Naive B cell (primary cell): ENCODE measurements around the gene DNAJC17. TPM values are rescaled to one million over a fixed set of nuclear protein-coding genes. Genes with fewer than 3 reads are reported as not detected.

Source experiments
- ATAC-seq, 2 donors: fragments of 150-1000 bp; cut with Tn5 transposase; 2 replicates each; pipeline ENCODE4 v1.10.0; 2021; ENCODE audit warnings: low read depth in 2 of 2, mild to moderate bottlenecking in 2 of 2, moderate library complexity in 2 of 2
- DNase-seq: peaks from one replicate; pipeline ENCODE4 v3.0.0; 2022
- H3K27ac Mint-ChIP-seq, 6 donors: one replicate each; pipeline ENCODE4 v1.8.0; 2020 to 2022; ENCODE audit warnings: mild to moderate bottlenecking in 6 of 6, mixed read lengths in 6 of 6, moderate library complexity in 5 of 6, inconsistent platforms in 2 of 6
- H3K27me3 Mint-ChIP-seq, 3 donors: one replicate each; pipeline ENCODE4 v1.8.0; 2021 to 2022; ENCODE audit warnings: mixed read lengths in 3 of 3, mild to moderate bottlenecking in 1 of 3
- H3K36me3 Mint-ChIP-seq, 2 donors: one replicate each; pipeline ENCODE4 v1.8.0; 2020 to 2022; ENCODE audit warnings: mixed read lengths in 2 of 2, inconsistent platforms in 1 of 2, mild to moderate bottlenecking in 1 of 2
- H3K4me1 Mint-ChIP-seq, 3 donors: one replicate each; pipeline ENCODE4 v1.8.0; 2020 to 2022; ENCODE audit warnings: mixed read lengths in 3 of 3, inconsistent platforms in 1 of 3, mild to moderate bottlenecking in 1 of 3, moderate library complexity in 1 of 3
- H3K4me3 Mint-ChIP-seq, 8 donors: one replicate each; pipeline ENCODE4 v1.8.0; 2020 to 2022; ENCODE audit warnings: mild to moderate bottlenecking in 8 of 8, mixed read lengths in 8 of 8, moderate library complexity in 8 of 8, inconsistent platforms in 2 of 8
- H3K9me3 Mint-ChIP-seq, 7 donors: one replicate each; pipeline ENCODE4 v1.8.0; 2020 to 2022; ENCODE audit warnings: mixed read lengths in 7 of 7, mild to moderate bottlenecking in 5 of 7, inconsistent platforms in 2 of 7, moderate library complexity in 1 of 7
- polyA plus RNA-seq, 6 donors: library from polyadenylated mRNA; unstranded; fragments of 300-500 nt; fragmentation: Illumina TruSeq; gene quantifications; one replicate each; pipeline ENCODE4 v1.2.3, GENCODE V29; 2021; ENCODE audit warnings: low read depth in 6 of 6

Gene DNAJC17
- polyA plus RNA-seq, 6 donors from 2014 or later: 13.7 to 45.8 (median 28.7) TPM

DNA sequence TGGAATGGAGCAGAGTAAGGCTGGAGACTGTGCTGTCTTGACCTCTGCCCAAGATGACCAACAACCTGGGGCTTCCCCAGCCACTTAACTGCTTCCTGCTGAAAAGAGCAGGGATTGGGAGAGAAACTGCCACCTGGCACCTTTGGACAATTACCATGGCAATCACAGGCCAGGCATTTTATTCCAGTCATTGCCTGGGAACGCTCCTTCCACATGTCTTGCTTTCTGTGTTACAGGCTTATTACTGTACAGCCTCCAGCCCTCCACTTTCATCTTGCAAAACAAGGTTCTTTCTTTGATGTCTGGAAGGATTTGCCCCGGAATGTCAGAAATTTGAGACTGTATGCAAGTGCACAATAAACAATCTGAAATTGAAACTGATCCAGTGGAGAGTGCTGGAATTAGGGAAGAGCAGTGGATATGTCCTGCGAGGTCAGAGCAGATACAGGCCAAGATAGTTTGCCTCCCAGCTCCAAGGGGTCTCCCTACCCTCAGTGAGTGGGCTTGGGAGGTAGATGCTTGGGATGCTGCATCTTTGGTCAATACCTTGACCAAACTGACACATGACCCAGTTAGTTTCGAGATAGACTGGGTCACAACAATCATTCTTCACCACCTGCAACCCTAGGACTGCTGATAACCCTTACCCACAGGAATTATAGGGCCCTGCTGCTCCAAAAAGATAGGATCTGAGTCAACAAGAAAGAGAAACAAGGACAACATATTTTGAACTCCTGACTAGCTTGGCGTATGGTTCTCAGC, 18.6 kb upstream of the DNAJC17 start:
- no peak overlapping the region for H3K27ac Mint-ChIP-seq

DNA sequence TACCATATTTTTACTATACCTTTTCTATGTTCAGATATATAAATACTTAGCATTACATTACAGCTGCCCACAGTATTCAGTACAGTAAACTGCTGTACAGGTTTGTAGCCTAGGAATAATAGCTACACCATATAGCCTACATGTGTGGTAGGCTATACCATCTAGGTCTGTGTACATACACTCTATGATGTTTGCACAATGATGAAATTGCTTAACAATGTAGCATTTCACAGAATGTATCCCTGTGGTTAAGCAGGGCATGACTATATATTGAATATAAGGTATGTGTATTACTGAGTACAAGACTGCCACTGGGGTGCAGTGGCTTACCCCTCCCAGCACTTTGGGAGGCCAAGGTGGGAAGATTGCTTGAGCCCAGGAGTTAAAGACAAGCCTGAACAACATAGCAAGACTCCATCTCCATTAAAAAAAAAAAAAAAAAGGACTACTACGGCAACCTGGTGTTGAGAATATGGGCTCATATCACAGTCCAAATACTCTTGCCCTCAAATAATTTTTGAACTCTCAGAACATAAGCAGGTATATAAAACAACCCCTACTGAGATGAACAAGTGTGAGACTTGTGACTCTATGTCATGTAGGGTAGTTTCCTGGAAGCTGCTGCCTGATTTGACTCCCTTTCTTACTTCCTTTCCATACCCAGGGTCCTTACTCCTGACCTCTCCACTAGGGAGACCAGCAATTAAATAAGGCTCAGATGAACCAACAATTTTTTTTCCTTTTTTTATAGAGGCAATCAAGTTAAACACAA, 16.5 kb upstream of the DNAJC17 start:
- Mint-ChIP-seq H3K27me3 (peaks cover 0 to 4% (median 0%) of the 10 kb centered on the region in 3 donors), H3K4me1 (no peaks in the 10 kb centered on the region), H3K4me3 (no peak overlapping the region), H3K36me3 (no peaks in the 10 kb centered on the region), H3K9me3 (peaks cover 0 to 2% (median 0%) of the 10 kb centered on the region in 7 donors), H3K27ac (no peak overlapping the region)
- DNase-seq (no peak), ATAC-seq (no peak)

More for the DNA sequence above, 18.6 kb upstream of the DNAJC17 start:
- no peak overlapping the region for H3K4me3 Mint-ChIP-seq
- H3K36me3 Mint-ChIP-seq: no peaks in the 10 kb centered on the region
- no peaks in the 10 kb centered on the region for H3K4me1 Mint-ChIP-seq
- DNase-seq (no peak), ATAC-seq (no peak)
- H3K27me3 Mint-ChIP-seq: peaks cover 0 to 4% (median 0%) of the 10 kb centered on the region in 3 donors
- H3K9me3 Mint-ChIP-seq: peaks cover 0 to 2% (median 0%) of the 10 kb centered on the region in 7 donors

DNA sequence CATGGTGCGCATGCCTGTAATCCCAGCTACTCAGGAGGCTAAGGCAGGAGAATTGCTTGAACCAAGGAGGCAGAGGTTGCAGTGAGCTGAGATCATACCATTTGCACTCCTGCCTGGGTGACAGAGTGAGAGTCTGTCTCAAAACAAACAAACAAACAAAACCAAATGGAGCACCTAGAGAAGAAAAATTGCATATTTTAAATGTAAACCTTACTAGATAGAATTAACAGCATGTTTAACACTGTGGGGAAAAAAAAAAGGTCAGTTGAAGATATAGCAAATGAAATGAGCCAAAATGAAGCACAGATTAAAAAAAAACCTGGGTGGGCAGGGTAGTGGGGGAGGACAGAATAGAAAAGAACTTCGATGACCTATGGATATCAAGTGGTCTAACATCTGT, 13.9 kb upstream of the DNAJC17 start:
- H3K36me3 Mint-ChIP-seq: no peaks in the 10 kb centered on the region
- H3K4me3 Mint-ChIP-seq: no peak overlapping the region
- H3K27ac Mint-ChIP-seq: no peak overlapping the region
- DNase-seq (no peak), ATAC-seq (no peak)
- no peaks in the 10 kb centered on the region for H3K27me3 Mint-ChIP-seq
- no peaks in the 10 kb centered on the region for H3K4me1 Mint-ChIP-seq
- H3K9me3 Mint-ChIP-seq: peaks cover 0 to 2% (median 0%) of the 10 kb centered on the region in 7 donors

DNA sequence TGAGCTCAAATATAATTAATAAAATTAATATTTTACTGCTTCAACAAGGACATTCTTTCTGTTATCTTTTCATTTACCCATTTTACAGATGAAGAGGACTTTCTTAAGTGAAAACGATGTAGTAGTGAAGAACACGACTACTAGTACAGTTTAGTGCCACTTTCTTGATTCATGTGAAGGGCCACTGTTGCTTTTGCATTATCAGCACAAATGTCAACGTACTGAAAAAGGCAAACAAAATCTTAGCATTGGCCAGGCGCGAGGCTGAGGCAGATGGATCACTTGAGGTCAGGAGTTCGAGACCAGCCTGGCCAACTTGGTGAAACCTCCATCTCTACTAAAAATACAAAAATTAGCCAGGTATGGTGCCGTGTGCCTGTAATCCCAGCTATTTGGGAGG, 11.8 kb upstream of the DNAJC17 start:
- no peaks in the 10 kb centered on the region for H3K4me1 Mint-ChIP-seq
- H3K4me3 Mint-ChIP-seq: no peak overlapping the region
- DNase-seq (no peak), ATAC-seq (no peak)
- H3K36me3 Mint-ChIP-seq: peaks cover 0 to 12% of the 10 kb centered on the region in 2 donors
- H3K27me3 Mint-ChIP-seq: no peaks in the 10 kb centered on the region
- no peak overlapping the region for H3K27ac Mint-ChIP-seq
- peaks cover 0 to 2% (median 0%) of the 10 kb centered on the region in 7 donors for H3K9me3 Mint-ChIP-seq

DNA sequence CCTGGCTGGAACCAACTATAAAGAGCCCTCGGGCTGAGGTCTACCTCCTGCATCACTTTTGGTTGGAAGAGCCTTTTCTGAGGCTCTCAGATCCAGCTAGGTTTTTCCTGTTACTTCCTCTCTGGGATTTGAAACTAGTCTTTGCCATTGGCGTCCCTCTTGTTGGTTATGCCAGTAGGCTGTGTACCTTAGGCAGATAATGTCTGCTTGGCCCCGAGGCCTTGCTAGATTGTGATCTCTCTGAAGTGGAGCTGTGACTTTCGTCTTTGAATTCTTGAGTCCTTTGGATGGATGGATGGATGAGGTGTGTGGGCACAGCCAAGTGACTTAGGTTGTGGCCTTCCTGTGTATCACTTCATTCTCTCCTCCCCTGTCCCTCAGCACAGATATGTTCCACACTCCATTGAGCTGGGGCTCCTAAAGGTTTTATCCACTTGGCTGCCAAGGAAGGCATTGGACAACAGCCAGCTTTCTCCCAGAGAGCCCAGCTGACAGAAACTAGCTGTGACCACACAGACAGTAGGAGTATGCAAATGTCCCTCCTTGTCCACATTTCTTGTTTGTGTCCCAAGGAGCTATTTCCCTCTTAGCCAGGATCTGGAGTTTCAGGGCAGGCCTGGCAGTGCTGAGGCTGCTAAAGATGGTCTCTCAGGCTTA, 7.9 kb upstream of the DNAJC17 start:
- DNase-seq: no peak
- no peak for ATAC-seq
- H3K9me3 Mint-ChIP-seq: no peaks in the 10 kb centered on the region
- no peaks in the 10 kb centered on the region for H3K4me1 Mint-ChIP-seq
- no peak overlapping the region for H3K4me3 Mint-ChIP-seq
- no peaks in the 10 kb centered on the region for H3K27me3 Mint-ChIP-seq
- H3K36me3 Mint-ChIP-seq: peaks cover 0 to 12% of the 10 kb centered on the region in 2 donors
- peak overlapping the region in 2 of 6 donors; percentile 1 to 32 for H3K27ac Mint-ChIP-seq

DNA sequence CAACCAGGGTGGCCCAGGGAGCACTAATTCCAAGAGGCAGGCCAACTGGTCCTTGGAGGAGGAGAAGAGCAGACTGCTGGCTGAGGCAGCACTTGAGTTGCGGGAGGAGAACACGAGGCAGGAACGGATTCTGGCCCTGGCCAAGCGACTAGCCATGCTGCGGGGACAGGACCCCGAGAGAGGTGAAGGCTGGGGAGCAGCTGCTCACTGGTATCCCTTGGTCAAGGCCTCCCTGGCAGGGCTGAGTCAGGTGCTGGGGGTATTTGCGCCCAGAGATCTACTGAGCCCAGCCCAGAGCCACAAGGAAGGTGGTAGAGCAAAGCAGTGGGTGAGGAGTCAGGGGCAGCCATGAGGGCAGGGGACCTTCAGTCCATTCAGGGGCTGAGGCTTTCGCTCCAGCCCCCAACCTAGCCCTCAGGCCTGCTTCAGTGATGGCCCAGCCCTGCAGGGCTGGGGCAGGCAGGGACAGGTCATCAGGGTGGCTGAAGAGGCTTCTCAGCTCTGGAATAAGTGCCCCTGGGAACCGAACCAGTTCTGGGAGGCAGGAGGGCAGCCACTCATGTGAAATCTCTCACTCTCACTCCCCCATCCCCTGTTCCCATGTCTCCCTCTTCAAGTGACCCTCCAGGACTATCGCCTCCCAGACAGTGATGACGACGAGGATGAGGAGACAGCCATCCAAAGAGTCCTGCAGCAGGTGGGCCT, 5.6 kb upstream of the DNAJC17 start:
- DNase-seq: no peak
- H3K27me3 Mint-ChIP-seq: no peaks in the 10 kb centered on the region
- peaks cover 0 to 12% of the 10 kb centered on the region in 2 donors for H3K36me3 Mint-ChIP-seq
- H3K27ac Mint-ChIP-seq: no peak overlapping the region
- peaks cover 4 to 8% (median 6%) of the 10 kb centered on the region in 3 donors for H3K4me1 Mint-ChIP-seq
- no peaks in the 10 kb centered on the region for H3K9me3 Mint-ChIP-seq
- ATAC-seq: no peak
- H3K4me3 Mint-ChIP-seq: no peak overlapping the region

DNA sequence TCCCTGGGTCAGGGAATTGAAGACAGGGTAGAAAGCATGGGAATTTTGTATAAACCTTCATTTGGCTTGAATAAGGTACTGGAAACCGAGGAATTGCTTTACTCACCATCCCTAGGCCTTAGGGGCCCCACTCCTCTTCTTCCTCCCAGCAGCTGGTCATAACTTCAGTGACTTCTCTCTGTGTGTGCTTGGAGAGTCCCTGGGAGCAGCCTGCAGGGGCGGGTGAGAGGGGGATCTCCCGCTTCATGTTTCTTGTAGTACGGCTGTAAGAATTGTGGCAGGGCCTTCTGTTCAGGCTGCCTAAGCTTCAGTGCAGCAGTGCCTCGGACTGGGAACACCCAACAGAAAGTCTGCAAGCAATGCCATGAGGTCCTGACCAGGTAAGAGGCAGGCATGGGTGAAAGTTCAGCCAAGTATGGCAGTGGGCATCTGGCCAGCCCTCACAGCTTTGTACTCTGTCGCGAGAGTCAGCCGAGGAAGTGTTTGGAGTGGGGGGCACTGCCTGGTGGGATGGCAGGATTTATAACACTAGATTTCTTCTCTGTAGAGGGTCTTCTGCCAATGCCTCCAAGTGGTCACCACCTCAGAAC, 1.7 kb upstream of the DNAJC17 start:
- Mint-ChIP-seq H3K4me3 (peak overlapping the region; percentile 68 to 100 (median 96)), H3K4me1 (peaks cover 14 to 27% (median 22%) of the 10 kb centered on the region in 3 donors), H3K36me3 (peaks cover 0 to 7% of the 10 kb centered on the region in 2 donors), H3K27ac (peak overlapping the region in 1 of 6 donors; percentile 71), H3K9me3 (no peaks in the 10 kb centered on the region), H3K27me3 (no peaks in the 10 kb centered on the region)
- ATAC-seq (no peak), DNase-seq (no peak)

DNA sequence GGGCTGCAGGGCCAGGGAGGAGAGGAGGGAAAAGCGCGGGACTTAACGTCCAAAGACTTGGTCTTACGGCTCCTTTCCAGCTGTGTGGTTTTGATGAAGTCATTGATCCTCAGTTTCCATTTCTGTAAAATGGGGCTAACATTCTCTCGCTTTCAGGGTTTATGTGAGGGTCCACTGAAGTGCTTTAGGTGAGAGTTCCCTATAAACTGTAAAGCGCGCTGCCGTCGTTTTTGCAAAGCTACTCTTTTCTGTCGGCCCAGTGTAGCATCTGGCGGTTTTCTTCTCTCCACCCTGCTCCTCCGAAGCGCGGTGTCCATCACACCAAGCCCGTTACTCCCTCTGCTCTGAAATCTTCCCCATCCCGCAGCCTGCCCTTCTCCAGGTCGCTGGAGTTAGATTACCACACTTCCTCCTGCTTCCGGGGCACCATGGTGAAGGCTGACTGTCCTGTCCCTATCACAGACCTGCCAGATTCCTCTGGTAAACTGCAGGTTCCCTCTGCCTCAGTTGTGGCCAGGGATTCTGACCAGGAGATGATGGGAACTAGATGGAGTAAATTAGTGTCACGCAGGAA, 702 bp upstream of the DNAJC17 start:
- Mint-ChIP-seq H3K9me3 (no peaks in the 10 kb centered on the region), H3K27me3 (no peaks in the 10 kb centered on the region), H3K27ac (peak overlapping the region in 4 of 6 donors; percentile 58 to 99 (median 95)), H3K36me3 (peaks cover 0 to 7% of the 10 kb centered on the region in 2 donors), H3K4me1 (peaks cover 14 to 32% (median 22%) of the 10 kb centered on the region in 3 donors), H3K4me3 (peak overlapping the region; percentile 94 to 100 (median 98))
- ATAC-seq (no peak), DNase-seq (no peak)

DNA sequence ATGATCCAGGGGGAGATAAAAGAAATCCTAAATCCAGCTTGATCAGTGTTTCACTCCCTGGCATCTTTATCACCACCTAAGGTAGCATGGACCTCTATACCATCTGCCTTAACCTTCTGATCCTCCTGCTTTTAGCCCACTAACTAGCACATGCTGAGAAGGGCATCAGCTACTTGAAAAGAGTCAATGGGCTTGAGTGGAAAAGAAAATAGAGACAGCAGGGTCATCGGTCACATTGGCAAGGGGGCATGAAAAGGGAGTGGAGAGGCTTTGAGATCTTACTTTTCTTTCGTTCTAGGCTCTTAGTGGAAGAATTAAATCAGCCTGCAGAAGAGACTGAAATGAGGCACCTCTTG, 623 bp downstream of the DNAJC17 start:
- Mint-ChIP-seq H3K36me3 (peaks cover 0 to 11% of the 10 kb centered on the region in 2 donors), H3K27ac (peak overlapping the region; percentile 90 to 99 (median 96)), H3K4me3 (peak overlapping the region; percentile 94 to 100 (median 98)), H3K27me3 (no peaks in the 10 kb centered on the region), H3K9me3 (no peaks in the 10 kb centered on the region), H3K4me1 (peaks cover 18 to 35% (median 22%) of the 10 kb centered on the region in 3 donors)
- ATAC-seq (no peak), DNase-seq (no peak)

DNA sequence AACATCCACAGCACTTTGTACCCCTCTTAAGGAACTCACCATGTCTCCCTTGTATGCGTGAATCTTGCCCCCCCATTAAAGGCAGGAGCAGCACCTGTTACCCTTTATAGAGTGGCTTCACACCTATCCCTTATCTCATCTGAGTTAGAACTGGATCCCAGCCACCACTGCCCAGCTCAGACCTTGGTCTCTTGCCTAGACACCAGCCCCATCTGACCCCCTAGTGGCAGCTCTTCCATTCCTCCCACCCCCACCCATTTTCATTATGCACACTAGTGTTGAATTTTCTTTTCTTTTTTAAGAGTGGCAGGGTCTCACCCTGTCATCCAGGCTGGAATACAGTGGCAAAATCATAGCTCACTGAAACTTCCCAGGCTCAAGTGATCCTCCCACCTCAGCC, 3.6 kb downstream of the DNAJC17 start:
- DNase-seq (no peak), ATAC-seq (no peak)
- no peaks in the 10 kb centered on the region for H3K27me3 Mint-ChIP-seq
- no peaks in the 10 kb centered on the region for H3K9me3 Mint-ChIP-seq
- H3K4me1 Mint-ChIP-seq: peaks cover 27 to 39% (median 28%) of the 10 kb centered on the region in 3 donors
- H3K27ac Mint-ChIP-seq: peak overlapping the region in 1 of 6 donors; percentile 54
- peak overlapping the region in 1 of 8 donors; percentile 27 for H3K4me3 Mint-ChIP-seq
- peaks cover 0 to 14% of the 10 kb centered on the region in 2 donors for H3K36me3 Mint-ChIP-seq

DNA sequence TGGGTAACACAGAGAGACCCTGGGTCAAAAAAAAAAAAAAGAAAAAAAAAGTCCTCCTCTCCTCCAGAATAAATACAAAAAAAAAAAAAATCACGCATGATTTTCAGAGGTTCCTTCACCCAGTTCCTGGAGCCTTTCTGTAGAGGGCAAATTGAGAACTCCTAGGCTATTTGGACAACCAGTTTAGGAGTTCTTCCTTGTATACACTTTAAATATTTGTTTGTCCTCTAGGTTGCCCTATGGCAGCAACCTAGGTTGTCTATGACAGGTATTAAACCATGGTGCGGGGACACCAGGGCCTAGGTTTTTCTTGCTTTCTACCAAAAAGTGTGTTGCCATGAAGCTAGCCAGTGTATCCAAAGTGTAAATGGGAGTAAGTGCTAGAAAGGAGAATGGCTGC, 4.2 kb downstream of the DNAJC17 start:
- Mint-ChIP-seq H3K4me3 (peak overlapping the region in 1 of 8 donors; percentile 27), H3K9me3 (no peaks in the 10 kb centered on the region), H3K36me3 (peaks cover 3 to 20% of the 10 kb centered on the region in 2 donors), H3K4me1 (peaks cover 29 to 39% (median 31%) of the 10 kb centered on the region in 3 donors), H3K27me3 (no peaks in the 10 kb centered on the region), H3K27ac (no peak overlapping the region)
- ATAC-seq (no peak), DNase-seq (no peak)

DNA sequence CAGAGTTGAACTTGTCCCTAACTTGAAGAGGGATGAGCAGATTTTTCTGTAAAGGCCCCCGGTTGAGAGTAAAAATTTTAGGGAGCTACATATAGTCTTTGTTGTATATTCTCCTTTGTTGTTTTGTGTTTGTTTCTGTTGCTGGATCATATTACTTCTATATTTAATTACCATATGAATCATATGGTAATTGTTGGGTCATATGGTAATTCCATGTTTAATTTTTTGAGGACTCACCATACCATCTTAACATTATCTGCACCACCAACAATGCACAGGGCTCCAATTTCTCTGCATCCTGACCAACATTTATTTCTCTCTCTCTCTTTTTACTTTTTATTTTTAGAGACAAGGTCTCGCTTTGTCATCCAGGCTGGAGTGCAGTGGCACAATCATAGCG, 7.8 kb downstream of the DNAJC17 start:
- no peak overlapping the region for H3K27ac Mint-ChIP-seq
- ATAC-seq (no peak), DNase-seq (no peak)
- H3K9me3 Mint-ChIP-seq: no peaks in the 10 kb centered on the region
- H3K36me3 Mint-ChIP-seq: peaks cover 6 to 16% of the 10 kb centered on the region in 2 donors
- peaks cover 24 to 31% (median 26%) of the 10 kb centered on the region in 3 donors for H3K4me1 Mint-ChIP-seq
- no peak overlapping the region for H3K4me3 Mint-ChIP-seq
- H3K27me3 Mint-ChIP-seq: no peaks in the 10 kb centered on the region
